ES-I3 (cell line): Measurements from ENCODE around the gene WDR62.

Experiments
- H3K36me3 ChIP-seq: 2 replicates; pipeline ENCODE4 v1.6.1; 2013; ENCODE audit warnings: mild to moderate bottlenecking, low read length, control low read depth, moderate library complexity; ENCODE audit not compliant: insufficient read depth
- H3K4me1 ChIP-seq: 2 replicates; pipeline ENCODE4 v1.6.1; 2013; ENCODE audit warnings: mild to moderate bottlenecking, control low read depth, low read length; ENCODE audit not compliant: insufficient read depth
- H3K9ac ChIP-seq: 2 replicates; pipeline ENCODE4 v1.6.1; 2013; ENCODE audit warnings: low read depth, mild to moderate bottlenecking, low read length, moderate library complexity
- H3K9me3 ChIP-seq: 2 replicates; pipeline ENCODE4 v1.6.1; 2013; ENCODE audit warnings: mild to moderate bottlenecking, low read length, moderate library complexity; ENCODE audit not compliant: control insufficient read depth, insufficient read depth

The WDR62 gene

GRCh38 chr19:36103040-36103626 is 48.4 kb downstream of the WDR62 start:
- Histone ChIP-seq H3K36me3 (peaks cover 22% of the 10 kb centered on the region; the same call in 1 of the 2 replicates), H3K4me1 (no peaks in the 10 kb centered on the region), H3K9ac (no peak overlapping the region), H3K9me3 (no peaks in the 10 kb centered on the region)

- H3K9me3 ChIP-seq: no peaks in the 10 kb centered on the region
- H3K9ac ChIP-seq: no peak overlapping the region
- no peaks in the 10 kb centered on the region for H3K4me1 ChIP-seq
- peaks cover 22% of the 10 kb centered on the region; the same call in 1 of the 2 replicates for H3K36me3 ChIP-seq
Observed at GRCh38 chr19:36103842-36104552, 49.3 kb downstream of the WDR62 start.

GRCh38 chr19:36106441-36106840 is 51.7 kb downstream of the WDR62 start:
- peaks cover 15% of the 10 kb centered on the region; the same call in 1 of the 2 replicates for H3K36me3 ChIP-seq
- no peaks in the 10 kb centered on the region for H3K9me3 ChIP-seq
- peaks cover 5% of the 10 kb centered on the region; the same call in 1 of the 2 replicates for H3K4me1 ChIP-seq
- H3K9ac ChIP-seq: no peak overlapping the region

GRCh38 chr19:36106991-36107390 is 52.3 kb downstream of the WDR62 start:
- H3K9ac ChIP-seq: no peak overlapping the region
- H3K9me3 ChIP-seq: no peaks in the 10 kb centered on the region
- H3K36me3 ChIP-seq: peaks cover 15% of the 10 kb centered on the region; the same call in 1 of the 2 replicates
- peaks cover 5% of the 10 kb centered on the region; the same call in 1 of the 2 replicates for H3K4me1 ChIP-seq

- Histone ChIP-seq H3K9ac (no peak overlapping the region), H3K36me3 (peaks cover 9% of the 10 kb centered on the region; the same call in 1 of the 2 replicates), H3K9me3 (no peaks in the 10 kb centered on the region), H3K4me1 (peaks cover 5% of the 10 kb centered on the region; the same call in 1 of the 2 replicates)
Observed at GRCh38 chr19:36108684-36109083, 54.0 kb downstream of the WDR62 start.

GRCh38 chr19:36110487-36111199 is 55.9 kb downstream of the WDR62 start, which contains the start of gene OVOL3:
TSS of gene OVOL3 (plus strand) at chr19:36111143. CDS start at chr19:36111203, 60 bp downstream.
- peaks cover 5% of the 10 kb centered on the region; the same call in 1 of the 2 replicates for H3K4me1 ChIP-seq
- H3K36me3 ChIP-seq: no peaks in the 10 kb centered on the region
- H3K9me3 ChIP-seq: no peaks in the 10 kb centered on the region
- H3K9ac ChIP-seq: no peak within 1 kb of the TSS

GRCh38 chr19:36111200-36111539 is 56.5 kb downstream of the WDR62 start:
- H3K9ac ChIP-seq: no peak overlapping the region
- peaks cover 6% of the 10 kb centered on the region for H3K4me1 ChIP-seq
- H3K9me3 ChIP-seq: no peaks in the 10 kb centered on the region
- no peaks in the 10 kb centered on the region for H3K36me3 ChIP-seq

- peaks cover 6% of the 10 kb centered on the region for H3K36me3 ChIP-seq
- peaks cover 10% of the 10 kb centered on the region for H3K4me1 ChIP-seq
- H3K9me3 ChIP-seq: no peaks in the 10 kb centered on the region
- H3K9ac ChIP-seq: no peak overlapping the region
Observed at GRCh38 chr19:36112678-36113077, 58.0 kb downstream of the WDR62 start.

GRCh38 chr19:36113425-36113824 is 58.7 kb downstream of the WDR62 start:
- Histone ChIP-seq H3K36me3 (peaks cover 6% of the 10 kb centered on the region), H3K9ac (peak overlapping the region; percentile 90; the same call in 1 of the 2 replicates), H3K9me3 (no peaks in the 10 kb centered on the region), H3K4me1 (peaks cover 10% of the 10 kb centered on the region)

GRCh38 chr19:36113894-36114720 is 59.4 kb downstream of the WDR62 start:
- Histone ChIP-seq H3K36me3 (peaks cover 6% of the 10 kb centered on the region), H3K4me1 (peaks cover 10% of the 10 kb centered on the region), H3K9ac (peak overlapping the region; percentile 90), H3K9me3 (no peaks in the 10 kb centered on the region)

GRCh38 chr19:36114721-36115452 is 60.2 kb downstream of the WDR62 start, which contains the start of gene POLR2I:
TSS of gene POLR2I (minus strand) at chr19:36114875. CDS start at chr19:36114856, 19 bp downstream.
- no peaks in the 10 kb centered on the region for H3K9me3 ChIP-seq
- peaks cover 6% of the 10 kb centered on the region for H3K36me3 ChIP-seq
- peak within 1 kb of the TSS; percentile 90 for H3K9ac ChIP-seq
- H3K4me1 ChIP-seq: peaks cover 11% of the 10 kb centered on the region

GRCh38 chr19:36115453-36116343 is 61.0 kb downstream of the WDR62 start, which contains the start of gene TBCB:
TSS of gene TBCB (plus strand) at chr19:36115468. CDS start at chr19:36115561, 93 bp downstream.
- peak within 1 kb of the TSS; percentile 90 for H3K9ac ChIP-seq
- H3K36me3 ChIP-seq: peaks cover 6% of the 10 kb centered on the region
- peaks cover 13% of the 10 kb centered on the region for H3K4me1 ChIP-seq
- no peaks in the 10 kb centered on the region for H3K9me3 ChIP-seq
